ENCODE data around the gene RHO.

The RHO gene

GRCh38 chr3:129563850-129564535, 35.6 kb downstream of the RHO start:
- ChIA-PET POLR2A (ENCODE audit: low non-redundant PET) (no interaction called here), CTCF (interaction anchor here (0.6 kb wide), 1 partner anchor 74 kb away, joined by 4 read pairs; no protein-coding TSS in a partner anchor)
- H3K27ac ChIP-seq, result no peak overlapping the region

GRCh38 chr3:129564981-129565644, 36.7 kb downstream of the RHO start:
- ChIA-PET CTCF (no interaction called here), POLR2A (ENCODE audit: low non-redundant PET) (no interaction called here)
- no peak for TF ChIP-seq CTCF (conservative IDR thresholded peaks at IDR 0.05; ENCODE audit: low read depth)
- no peak overlapping the region for H3K27ac ChIP-seq
- DNase-seq (ENCODE audit: low spot score), result no peak

More at GRCh38 chr3:129563850-129564535, 35.6 kb downstream of the RHO start:
- DNase-seq (ENCODE audit: low spot score), result no peak
- no peak for TF ChIP-seq CTCF (conservative IDR thresholded peaks at IDR 0.05; ENCODE audit: low read depth)

GRCh38 chr3:129565902-129566301, 37.5 kb downstream of the RHO start:
- CTCF ChIA-PET, result interaction anchor here (1.3 kb wide), 1 partner anchor 76 kb away, joined by 3 read pairs; no protein-coding TSS in a partner anchor
- POLR2A ChIA-PET (ENCODE audit: low non-redundant PET), result no interaction called here

GRCh38 chr3:129567176-129567705, 38.8 kb downstream of the RHO start:
- TF ChIP-seq CTCF (conservative IDR thresholded peaks at IDR 0.05; ENCODE audit: low read depth), result no peak
- POLR2A ChIA-PET (ENCODE audit: low non-redundant PET), result no interaction called here
- H3K27ac ChIP-seq, result no peak overlapping the region
- CTCF ChIA-PET, result interaction anchor here (1.3 kb wide), 1 partner anchor 77 kb away, joined by 3 read pairs; no protein-coding TSS in a partner anchor
- DNase-seq (ENCODE audit: low spot score), result no peak

More at GRCh38 chr3:129565902-129566301, 37.5 kb downstream of the RHO start:
- H3K27ac ChIP-seq, result no peak overlapping the region
- no peak for TF ChIP-seq CTCF (conservative IDR thresholded peaks at IDR 0.05; ENCODE audit: low read depth)
- DNase-seq (ENCODE audit: low spot score), result no peak

- DNase-seq (ENCODE audit: low spot score), result no peak
- TF ChIP-seq CTCF (conservative IDR thresholded peaks at IDR 0.05; ENCODE audit: low read depth), result no peak
- ChIA-PET CTCF (no interaction called here), POLR2A (ENCODE audit: low non-redundant PET) (no interaction called here)
- no peak overlapping the region for H3K27ac ChIP-seq
Measured at GRCh38 chr3:129567939-129568338, 39.5 kb downstream of the RHO start.

GRCh38 chr3:129569856-129570255, 41.4 kb downstream of the RHO start:
- no peak for DNase-seq (ENCODE audit: low spot score)
- CTCF ChIA-PET, result no interaction called here
- H3K27ac ChIP-seq, result no peak overlapping the region
- POLR2A ChIA-PET (ENCODE audit: low non-redundant PET), result no interaction called here
- TF ChIP-seq CTCF (conservative IDR thresholded peaks at IDR 0.05; ENCODE audit: low read depth), result no peak

All from RWPE1 (cell line).